Stimulated activated CD8-positive, alpha-beta memory T cell treated with anti-CD3 and anti-CD28 coated beads, Interleukin-12 subunit alpha, Interleukin-12 subunit beta, amount 100 ng/mL, for 4 hours (primary cell): ENCODE data around the gene MYBPC3.
"Not testable (repeated sequence)": the region's sequence is repeated elsewhere in the genome, so short reads cannot be mapped to it uniquely, and the experiment has no call there.

Experiments
- DNase-seq: peaks from one replicate; pipeline ENCODE4 v3.0.0-alpha.2; 2020; ENCODE audit warnings: low read depth

MYBPC3 gene

GRCh38 chr11:47317064-47317828, 35.3 kb downstream of the MYBPC3 start:
- DNase-seq: no peak

GRCh38 chr11:47316501-47316900, 36.0 kb downstream of the MYBPC3 start:
- not testable (repeated sequence) for DNase-seq

- DNase-seq: no peak
Observed at GRCh38 chr11:47314992-47315391, 37.5 kb downstream of the MYBPC3 start.

- no peak for DNase-seq
Observed at GRCh38 chr11:47308050-47308823, 44.3 kb downstream of the MYBPC3 start.

GRCh38 chr11:47306484-47306844, 46.0 kb downstream of the MYBPC3 start:
- no peak for DNase-seq

- no peak for DNase-seq
Observed at GRCh38 chr11:47305734-47306483, 46.6 kb downstream of the MYBPC3 start.

GRCh38 chr11:47302853-47303252, 49.6 kb downstream of the MYBPC3 start:
- no peak for DNase-seq

GRCh38 chr11:47299078-47299477, 53.4 kb downstream of the MYBPC3 start:
- no peak for DNase-seq

- no peak for DNase-seq
Observed at GRCh38 chr11:47296045-47296444, 56.5 kb downstream of the MYBPC3 start.

- no peak for DNase-seq
Observed at GRCh38 chr11:47295385-47295784, 57.1 kb downstream of the MYBPC3 start.

- DNase-seq: no peak
Observed at GRCh38 chr11:47289856-47290255, 62.6 kb downstream of the MYBPC3 start.

GRCh38 chr11:47288066-47288465, 64.4 kb downstream of the MYBPC3 start:
- no peak for DNase-seq

GRCh38 chr11:47285969-47286770, 66.3 kb downstream of the MYBPC3 start:
- no peak for DNase-seq

- no peak for DNase-seq
Observed at GRCh38 chr11:47284151-47284550, 68.4 kb downstream of the MYBPC3 start.

GRCh38 chr11:47282462-47282861, 70.0 kb downstream of the MYBPC3 start:
- no peak for DNase-seq
